Liver (tissue), 9 donors: Measurements from ENCODE around the gene TOMM20. TPM values are rescaled to one million over a fixed set of nuclear protein-coding genes. Genes with fewer than 3 reads are reported as not detected.

Experiments
- DNase-seq: peaks from one replicate; pipeline ENCODE4 v3.0.0-alpha.2; 2017; ENCODE audit warnings: low spot score
- H3K27ac ChIP-seq, 2 donors: one replicate each; pipeline ENCODE4 v1.7.0; 2013; ENCODE audit warnings: inconsistent platforms in 2 of 2, low read length in 2 of 2, control low read depth in 1 of 2, low read depth in 1 of 2, mild to moderate bottlenecking in 1 of 2
- H3K27me3 ChIP-seq, 4 donors: one replicate each; pipeline versions ENCODE4 v1.6.1 to v1.7.0; 2013; ENCODE audit warnings: low read length in 3 of 4, inconsistent platforms in 1 of 4, mild to moderate bottlenecking in 1 of 4, moderate library complexity in 1 of 4; ENCODE audit not compliant: control insufficient read depth in 4 of 4, insufficient read depth in 4 of 4
- H3K36me3 ChIP-seq, 4 donors: one replicate each; pipeline versions ENCODE4 v1.6.1 to v1.7.0; 2013; ENCODE audit warnings: low read length in 3 of 4, mild to moderate bottlenecking in 3 of 4, low read depth in 1 of 4, moderate library complexity in 1 of 4; ENCODE audit not compliant: control insufficient read depth in 4 of 4, insufficient read depth in 3 of 4
- H3K4me1 ChIP-seq, 4 donors: one replicate each; pipeline versions ENCODE4 v1.6.1 to v1.7.0; 2013; ENCODE audit warnings: low read length in 3 of 4, mild to moderate bottlenecking in 3 of 4, moderate library complexity in 1 of 4; ENCODE audit not compliant: control insufficient read depth in 4 of 4, insufficient read depth in 4 of 4
- H3K4me3 ChIP-seq, 3 donors: one replicate each; pipeline versions ENCODE4 v1.6.1 to v1.7.0; 2013; ENCODE audit warnings: low read length in 3 of 3, control low read depth in 1 of 3, low read depth in 1 of 3, mild to moderate bottlenecking in 1 of 3
- H3K9ac ChIP-seq, 2 donors: one replicate each; pipeline ENCODE4 v1.7.0; 2013; ENCODE audit warnings: low read length in 2 of 2, mild to moderate bottlenecking in 2 of 2, moderate library complexity in 2 of 2, control low read depth in 1 of 2, low read depth in 1 of 2
- H3K9me3 ChIP-seq, 4 donors: one replicate each; pipeline versions ENCODE4 v1.6.1 to v1.7.0; 2013; ENCODE audit warnings: low read length in 3 of 4; ENCODE audit not compliant: control insufficient read depth in 4 of 4
- ATF3 ChIP-seq: IDR thresholded peaks from 2 replicates; pipeline ENCODE4 v1.6.1; 2016; ENCODE audit warnings: antibody characterized with exemption
- CTCF ChIP-seq: fragments of 150-350 bp; IDR thresholded peaks from 2 replicates; pipeline ENCODE4 v1.5.1; 2017; ENCODE audit warnings: improper control_type of control experiment, low read depth, low read length; ENCODE audit not compliant: missing input control
- EGR1 ChIP-seq, 2 donors: IDR thresholded peaks; 2 replicates each; pipeline ENCODE4 v1.6.1; 2016 to 2018; ENCODE audit warnings: antibody characterized with exemption in 2 of 2, low read depth in 2 of 2
- FOXA1 ChIP-seq: IDR thresholded peaks from 2 replicates; pipeline ENCODE4 v1.6.1; 2016; ENCODE audit warnings: antibody characterized with exemption
- FOXA2 ChIP-seq: IDR thresholded peaks from 2 replicates; pipeline ENCODE4 v1.6.1; 2016; ENCODE audit warnings: antibody characterized with exemption
- HNF4A ChIP-seq, 2 donors: conservative IDR thresholded peaks; 2 replicates each; pipeline ENCODE4 v1.6.1; 2016; ENCODE audit warnings: antibody characterized with exemption in 2 of 2, mild to moderate bottlenecking in 2 of 2
- HNF4G ChIP-seq: IDR thresholded peaks from 2 replicates; pipeline ENCODE4 v1.6.1; 2016; ENCODE audit warnings: antibody characterized with exemption
- JUND ChIP-seq, 2 donors: IDR thresholded peaks; 2 replicates each; pipeline ENCODE4 v1.6.1; 2016; ENCODE audit warnings: antibody characterized with exemption in 2 of 2
- MAX ChIP-seq: IDR thresholded peaks from 2 replicates; pipeline ENCODE4 v1.6.1; 2016; ENCODE audit warnings: antibody characterized with exemption
- NR2F2 ChIP-seq: IDR thresholded peaks from 2 replicates; pipeline ENCODE4 v1.6.1; 2016; ENCODE audit warnings: antibody characterized with exemption
- REST ChIP-seq: IDR thresholded peaks from 2 replicates; pipeline ENCODE4 v1.6.1; 2016; ENCODE audit warnings: antibody characterized with exemption, mild to moderate bottlenecking
- RXRA ChIP-seq, 2 donors: IDR thresholded peaks; 2 replicates each; pipeline ENCODE4 v1.6.1; 2017 to 2018; ENCODE audit warnings: antibody characterized with exemption in 2 of 2, mild to moderate bottlenecking in 1 of 2
- SP1 ChIP-seq: IDR thresholded peaks from 2 replicates; pipeline ENCODE4 v1.6.1; 2018; ENCODE audit warnings: antibody characterized with exemption, mild to moderate bottlenecking
- TAF1 ChIP-seq: conservative IDR thresholded peaks from 2 replicates; pipeline ENCODE4 v1.6.1; 2016; ENCODE audit warnings: antibody characterized with exemption, mild to moderate bottlenecking
- YY1 ChIP-seq: IDR thresholded peaks from 2 replicates; pipeline ENCODE4 v1.6.1; 2016; ENCODE audit warnings: antibody characterized with exemption, mild to moderate bottlenecking
- ZBTB33 ChIP-seq: IDR thresholded peaks from 2 replicates; pipeline ENCODE4 v1.6.1; 2016; ENCODE audit warnings: antibody characterized with exemption
- WGBS: extraction: QIAGEN DNeasy Blood & Tissue Kit; methylation state at CpG from one replicate; pipeline ENCODE4 v1.1.7; 2013; 5-methylcytosine and 5-hydroxymethylcytosine counted together
- polyA plus RNA-seq, 2 donors: library from polyadenylated mRNA; stranded (reverse) in 1 of 2; unstranded in 1 of 2; fragments of 200-250 nt in 1 of 2; fragments of >200 nt in 1 of 2; fragmentation: Nextera tagmentation in 1 of 2; extraction: Ambion mirVana in 1 of 2; gene quantifications; one replicate each; pipeline versions ENCODE4 v1.2.1 to v1.2.3, GENCODE V29; 2013 to 2015
- total RNA-seq, 2 donors: library from RNA; depleted of rRNA; stranded (reverse); fragments of >200 nt; gene quantifications; one replicate each; pipeline ENCODE4 v1.2.3, GENCODE V29; 2014
- donor health status: healthy.
- donor health status: healthy.
- donor health status: healthy.
- donor health status: healthy.
- donor health status: healthy.

Gene TOMM20
- total and polyA plus RNA-seq, 4 donors: 33.4 to 74.4 (median 39.1) TPM

- no peak overlapping the region for H3K27ac ChIP-seq
- no peak for TF ChIP-seq JUND (IDR thresholded peaks at IDR 0.05)
- TF ChIP-seq FOXA2: no peak
- no peak for TF ChIP-seq SP1
- no peak for TF ChIP-seq MAX
- TF ChIP-seq HNF4G: no peak
- no peak for TF ChIP-seq HNF4A (conservative IDR thresholded peaks at IDR 0.05)
- TF ChIP-seq FOXA1: no peak
- TF ChIP-seq REST: no peak
- no peak for TF ChIP-seq ZBTB33
- TF ChIP-seq EGR1 (IDR thresholded peaks at IDR 0.05; ENCODE audit: low read depth in 2 of 2): no peak
- TF ChIP-seq ATF3: no peak
- no peak for TF ChIP-seq NR2F2
- no peak for TF ChIP-seq RXRA (IDR thresholded peaks at IDR 0.05)
- no peak for TF ChIP-seq YY1
- TF ChIP-seq CTCF: no peak
- no peak for TF ChIP-seq TAF1
- H3K27me3 ChIP-seq: no peaks in the 10 kb centered on the region
- no peak overlapping the region for H3K9ac ChIP-seq
- no peak for DNase-seq
- no peaks in the 10 kb centered on the region for H3K9me3 ChIP-seq
- peaks cover 2 to 17% (median 9%) of the 10 kb centered on the region in 4 donors for H3K4me1 ChIP-seq
- 93% methylated on average over 4 of the region's 4 CpGs for WGBS
- H3K4me3 ChIP-seq: no peak overlapping the region
- H3K36me3 ChIP-seq: peaks cover 0 to 8% (median 4%) of the 10 kb centered on the region in 4 donors
Observed at GRCh38 chr1:235129774-235130570, 1.3 kb upstream of the TOMM20 start.
